Measurements from ENCODE around the gene AVPR1B.
"Not testable (repeated sequence)": the region's sequence is repeated elsewhere in the genome, so short reads cannot be mapped to it uniquely, and the experiment has no call there.

Gene AVPR1B

DNA sequence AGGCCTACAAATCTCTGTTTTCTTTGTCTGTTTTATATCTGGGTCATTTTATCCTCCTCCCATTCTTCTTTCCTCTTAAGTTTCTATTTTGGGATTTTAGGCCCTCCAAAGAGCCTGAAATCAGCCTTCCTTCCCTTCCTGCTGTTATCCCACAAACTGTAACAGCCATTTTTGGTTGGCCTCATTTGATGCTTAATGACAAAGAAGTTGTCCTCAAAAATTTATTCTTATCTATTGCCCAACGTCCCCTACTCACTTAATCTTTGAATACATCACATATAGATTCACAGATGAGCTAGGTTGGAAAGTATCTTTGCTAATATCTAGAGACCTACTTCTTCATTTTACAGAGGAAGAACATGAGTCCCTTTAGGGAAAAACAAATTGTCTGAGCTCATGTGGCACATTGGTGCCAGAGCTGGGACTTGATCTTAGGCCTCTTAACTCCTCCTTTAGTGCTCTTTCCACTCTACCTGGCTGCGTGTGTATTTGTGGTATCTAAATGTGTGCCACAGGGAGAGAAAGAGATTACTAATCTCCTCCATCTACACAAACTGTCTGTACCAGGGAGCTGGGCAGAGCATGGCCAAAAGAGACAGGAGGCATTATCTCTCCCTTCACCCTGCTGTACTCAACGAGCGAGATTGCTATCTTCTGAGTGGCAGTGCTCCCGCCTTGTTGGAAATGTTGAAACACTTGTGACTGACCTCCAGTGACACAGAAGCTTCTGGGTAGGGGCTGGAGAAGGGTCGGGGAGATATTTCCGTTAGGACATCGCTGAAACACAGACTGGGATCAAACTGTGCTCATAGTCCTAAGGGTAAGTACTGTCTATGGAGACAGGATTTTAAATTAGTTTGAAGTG is 34.1 kb downstream of the AVPR1B start:
- DNase-seq (ENCODE audit: low read depth): no peak

- no peak for DNase-seq (ENCODE audit: low read depth)
These were observed 35.3 kb downstream of the AVPR1B start for GRCh38 chr1:206081856-206082255.

DNA sequence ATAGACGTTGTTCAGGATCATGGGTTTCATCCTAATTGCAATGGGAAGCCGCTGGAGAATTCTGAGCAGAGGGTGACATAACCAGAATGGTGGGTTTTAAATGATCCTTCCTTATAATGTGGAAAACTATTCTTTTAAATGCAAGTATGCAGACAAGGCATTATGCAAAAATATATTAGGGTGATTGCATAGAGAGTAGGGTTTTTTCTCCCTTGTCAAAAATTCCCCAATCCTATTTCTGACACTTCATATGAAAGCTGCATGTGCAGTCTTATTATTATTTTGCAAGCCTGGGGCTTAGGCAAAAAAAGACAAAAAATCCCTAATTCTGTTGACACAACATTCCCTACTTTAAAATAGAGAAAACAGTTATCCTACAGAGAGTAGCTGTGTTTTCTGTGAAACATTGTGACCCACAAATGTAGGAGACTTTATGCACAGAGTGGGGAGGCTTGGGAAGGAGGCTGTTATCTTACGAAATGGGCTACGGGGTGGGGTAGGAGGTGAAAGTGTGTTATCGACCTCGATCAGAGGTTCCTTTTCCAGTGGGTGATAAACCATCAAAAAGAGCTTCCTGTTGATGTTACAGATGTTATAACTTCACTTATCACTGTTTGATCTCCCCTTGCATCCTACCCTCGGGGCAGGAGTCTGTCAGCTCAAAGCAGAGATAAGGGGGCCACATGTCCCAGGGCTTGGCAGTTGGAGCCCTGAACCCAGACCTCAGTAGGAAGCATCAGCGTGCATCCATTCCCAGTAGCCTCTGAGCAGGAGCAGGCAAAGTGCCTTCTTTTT is 37.0 kb downstream of the AVPR1B start:
- peak; percentile 70 for DNase-seq (ENCODE audit: low read depth)

- no peak for DNase-seq (ENCODE audit: low read depth)
These were observed 38.1 kb downstream of the AVPR1B start for GRCh38 chr1:206079135-206079534.

GRCh38 chr1:206075786-206076755 is 41.1 kb downstream of the AVPR1B start:
- DNase-seq (ENCODE audit: low read depth): no peak

- DNase-seq (ENCODE audit: low read depth): peak; percentile 80
These were observed 42.3 kb downstream of the AVPR1B start for GRCh38 chr1:206074839-206075238.

- no peak for DNase-seq (ENCODE audit: low read depth)
These were observed 46.4 kb downstream of the AVPR1B start for GRCh38 chr1:206070627-206071304.

DNA sequence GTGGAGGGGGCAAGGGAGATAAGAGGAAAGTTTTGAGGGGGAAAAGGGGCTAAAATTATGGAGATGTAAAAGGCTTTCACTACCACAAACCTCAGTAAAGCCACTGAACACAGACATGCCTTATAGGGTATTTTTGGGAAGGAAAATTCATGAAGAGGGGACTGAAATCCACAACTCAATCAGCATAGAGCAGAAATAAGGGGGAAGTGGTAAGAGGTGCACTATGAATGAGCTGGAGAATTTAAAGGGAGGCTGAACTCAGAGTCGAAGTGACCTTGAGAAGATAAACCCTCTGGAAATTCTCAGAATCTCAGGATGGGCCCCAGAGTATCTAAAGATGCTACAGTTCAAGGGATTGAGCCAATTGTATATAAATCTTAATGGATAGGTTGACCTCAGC is 48.9 kb downstream of the AVPR1B start:
- no peak for DNase-seq (ENCODE audit: low read depth)

DNA sequence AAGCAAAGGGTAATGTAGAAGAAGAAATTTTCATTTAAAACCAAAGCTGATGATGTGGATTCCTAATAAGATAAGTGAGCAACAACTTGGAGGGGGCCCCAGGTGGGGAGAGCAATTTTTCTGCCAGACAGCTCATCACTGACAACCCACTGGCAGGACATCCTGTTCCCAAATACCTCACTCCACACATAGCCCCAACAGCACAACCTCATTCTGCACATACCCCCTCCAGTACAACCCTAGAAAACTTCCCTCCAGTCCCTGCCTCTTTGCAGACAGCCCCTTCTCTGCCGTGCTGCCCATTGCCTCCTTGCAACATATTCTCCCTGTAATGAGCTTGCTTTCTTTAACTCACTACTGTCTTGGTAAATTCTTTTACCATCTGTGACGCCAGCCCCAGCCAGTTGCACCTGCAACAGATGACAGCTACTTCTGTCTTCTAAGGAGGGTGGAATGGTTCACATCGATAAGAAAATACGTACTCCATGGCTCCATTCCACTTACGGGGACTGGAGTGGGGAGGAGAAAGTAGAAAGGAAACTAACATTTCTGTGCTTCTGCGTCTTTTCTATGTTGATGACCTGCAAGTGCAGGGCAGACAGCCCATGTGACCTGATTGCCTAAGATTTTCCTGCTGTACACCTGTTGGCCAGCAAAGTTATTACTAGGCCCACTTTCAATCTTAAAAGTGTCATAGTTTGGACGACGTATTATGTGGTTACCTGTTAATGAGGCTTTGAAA is 49.5 kb downstream of the AVPR1B start:
- no peak for DNase-seq (ENCODE audit: low read depth)

DNA sequence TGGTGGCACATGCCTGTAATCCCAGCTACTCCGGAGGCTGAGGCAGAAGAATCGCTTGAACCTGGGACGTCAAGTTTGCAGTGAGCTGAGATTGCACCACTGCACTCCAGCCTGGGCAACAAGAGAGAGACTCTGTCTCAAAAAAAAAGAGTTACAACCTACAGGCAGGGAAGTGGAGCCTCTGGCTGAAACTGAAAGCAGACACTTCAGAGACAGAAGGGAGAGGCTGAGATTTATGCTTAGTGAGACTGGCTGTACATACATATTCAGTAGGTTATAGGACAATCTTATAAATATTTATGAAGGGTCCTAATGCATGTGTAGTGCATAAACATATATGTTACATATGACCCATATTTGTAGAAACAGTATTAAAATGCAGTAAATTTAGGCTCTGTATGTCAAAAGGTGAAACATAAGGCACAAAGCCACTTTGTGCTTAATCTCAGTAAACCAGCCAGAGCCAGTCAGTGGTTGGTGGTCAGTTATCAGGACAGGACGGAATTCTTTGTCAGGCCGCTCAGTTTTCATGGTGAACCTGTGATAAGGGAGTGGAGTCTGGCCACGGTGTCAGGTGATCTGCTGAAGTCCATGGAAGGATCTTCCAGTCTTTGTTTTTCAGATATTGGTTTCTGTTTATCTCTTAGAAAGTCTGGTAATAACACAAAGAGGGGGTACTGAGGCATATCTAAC is 50.6 kb downstream of the AVPR1B start:
- DNase-seq (ENCODE audit: low read depth): peak; percentile 52

DNA sequence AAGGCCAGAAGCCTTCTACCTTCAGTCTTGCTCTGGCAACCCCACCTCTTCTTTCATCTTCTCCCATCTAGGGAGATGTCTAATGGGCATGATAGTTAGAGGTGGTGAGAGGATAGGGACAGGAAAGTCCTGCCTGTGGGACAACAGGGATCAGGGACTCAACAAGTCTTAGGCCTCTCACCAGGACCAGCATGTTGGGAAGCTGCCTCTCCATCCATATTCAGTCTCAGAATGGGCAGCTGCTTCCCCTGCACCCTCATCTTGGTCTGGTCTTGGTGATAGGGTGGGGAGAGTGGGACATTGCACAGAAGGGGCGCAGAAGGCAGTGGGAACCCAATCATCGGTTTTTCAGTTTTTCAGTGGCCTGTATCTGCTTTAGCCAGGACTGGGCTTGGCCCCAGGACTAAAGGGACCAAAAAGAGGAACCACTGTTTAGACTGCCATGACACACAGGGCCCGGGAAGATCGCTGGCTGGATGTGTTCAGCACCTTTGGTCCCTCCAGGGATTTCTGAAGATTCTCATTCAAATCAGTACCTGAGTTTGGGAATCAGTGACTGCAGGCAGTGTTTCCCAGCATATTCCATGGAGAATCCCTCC is 51.5 kb downstream of the AVPR1B start:
- DNase-seq (ENCODE audit: low read depth): peak; percentile 46

DNA sequence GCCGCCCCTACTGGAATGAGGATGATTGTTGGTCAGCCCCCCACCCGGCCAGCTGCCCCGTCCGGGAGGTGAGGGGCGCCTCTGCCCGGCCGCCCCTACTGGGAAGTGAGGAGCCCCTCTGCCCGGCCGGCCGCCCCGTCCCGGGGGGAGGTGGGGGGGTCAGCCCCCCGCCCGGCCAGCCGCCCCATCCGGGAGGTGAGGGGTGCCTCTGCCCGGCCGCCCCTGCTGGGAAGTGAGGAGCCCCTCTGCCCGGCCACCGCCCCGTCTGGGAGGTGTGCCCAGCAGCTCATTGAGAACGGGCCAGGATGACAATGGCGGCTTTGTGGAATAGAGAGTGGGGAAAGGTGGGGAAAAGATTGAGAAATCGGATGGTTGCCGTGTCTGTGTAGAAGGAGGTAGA is 52.7 kb downstream of the AVPR1B start:
- not testable (repeated sequence) for DNase-seq (ENCODE audit: low read depth)

- not testable (repeated sequence) for DNase-seq (ENCODE audit: low read depth)
These were observed 53.2 kb downstream of the AVPR1B start for GRCh38 chr1:206064001-206064400.

- no peak for DNase-seq (ENCODE audit: low read depth)
These were observed 54.7 kb downstream of the AVPR1B start for GRCh38 chr1:206062464-206062863.

GRCh38 chr1:206060844-206061243 is 56.3 kb downstream of the AVPR1B start:
- no peak for DNase-seq (ENCODE audit: low read depth)
